TTC549 (cell line): ENCODE results near the gene GJC2.
"Not testable (repeated sequence)": the region's sequence is repeated elsewhere in the genome, so short reads cannot be mapped to it uniquely, and the experiment has no call there.

ENCODE experiments used
- FAIRE-seq: peaks from 2 replicates; lab custom pipeline; 2012; peaks lifted over from hg19 to GRCh38; lab: Jason Lieb, UNC

GJC2 gene

GRCh38 chr1:228173528-228174481, 24.1 kb downstream of the GJC2 start:
- FAIRE-seq: not testable (repeated sequence)

DNA sequence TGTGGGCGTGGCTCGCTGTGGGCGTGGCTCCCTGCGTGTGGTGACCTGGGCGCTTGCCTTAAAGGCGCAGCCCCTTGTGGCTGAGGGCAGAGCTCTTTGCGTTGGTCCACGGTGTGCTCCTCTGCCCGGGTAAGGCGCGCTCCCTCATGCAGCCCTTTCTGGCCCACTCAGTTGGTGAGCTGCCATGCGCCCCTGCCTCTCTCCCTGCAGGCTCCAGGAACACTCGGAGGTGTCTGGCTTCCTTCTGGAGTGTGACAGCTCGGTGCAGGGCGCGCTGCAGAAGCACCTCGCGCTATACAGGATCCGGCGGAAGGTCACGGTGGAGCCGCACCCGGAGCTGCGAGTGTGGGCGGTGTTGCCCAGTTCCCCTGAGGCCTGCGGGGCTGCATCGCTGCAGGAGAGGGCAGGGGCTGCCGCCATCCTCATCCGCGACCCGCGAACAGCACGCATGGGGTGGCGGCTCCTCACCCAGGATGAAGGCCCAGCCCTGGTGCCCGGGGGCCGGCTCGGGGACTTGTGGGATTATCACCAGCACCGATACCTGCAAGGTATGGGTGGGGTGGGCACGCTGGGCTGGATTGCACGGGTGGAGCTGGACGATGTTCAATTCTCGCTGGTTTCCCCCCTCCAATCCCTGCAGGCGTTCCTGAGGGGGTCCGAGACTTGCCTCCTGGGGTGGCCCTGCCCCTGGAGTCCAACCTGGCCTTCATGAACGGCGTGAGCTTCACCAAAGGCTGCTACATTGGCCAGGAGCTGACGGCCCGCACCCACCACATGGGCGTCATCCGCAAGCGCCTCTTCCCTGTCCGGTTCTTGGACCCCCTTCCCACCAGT, 25.0 kb downstream of the GJC2 start:
- FAIRE-seq: no peak

DNA sequence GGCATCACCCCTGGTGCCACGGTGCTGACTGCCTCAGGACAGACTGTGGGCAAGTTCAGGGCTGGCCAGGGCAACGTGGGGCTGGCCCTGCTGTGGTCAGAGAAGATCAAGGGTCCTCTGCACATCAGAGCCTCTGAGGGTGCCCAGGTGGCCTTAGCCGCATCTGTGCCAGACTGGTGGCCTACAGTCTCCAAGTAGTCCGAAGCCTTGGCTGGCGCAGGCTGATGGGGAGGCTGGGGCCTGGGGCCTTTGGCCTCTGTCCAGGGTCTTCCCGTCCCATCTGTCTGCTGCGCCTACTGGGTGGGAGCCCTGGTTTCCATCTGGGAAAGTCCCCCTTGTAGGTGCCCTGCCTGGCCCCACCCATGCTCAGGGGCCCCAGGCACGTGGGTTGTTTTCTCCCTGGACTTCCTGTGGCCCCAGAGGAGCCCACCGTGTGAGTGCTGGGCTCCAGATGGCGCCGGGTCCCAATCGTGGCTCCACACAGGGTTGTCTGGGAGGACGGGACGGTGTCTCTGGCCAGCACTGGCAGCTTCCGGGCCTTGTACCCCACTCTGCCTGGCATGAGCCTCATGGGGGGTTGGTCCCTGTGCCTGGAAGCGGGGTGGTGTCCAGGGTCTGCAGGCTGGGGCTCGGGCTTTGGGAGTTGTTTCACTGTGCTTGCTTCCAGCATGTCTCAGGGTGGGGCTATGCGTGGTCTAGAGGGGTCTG, 25.7 kb downstream of the GJC2 start:
- no peak for FAIRE-seq

DNA sequence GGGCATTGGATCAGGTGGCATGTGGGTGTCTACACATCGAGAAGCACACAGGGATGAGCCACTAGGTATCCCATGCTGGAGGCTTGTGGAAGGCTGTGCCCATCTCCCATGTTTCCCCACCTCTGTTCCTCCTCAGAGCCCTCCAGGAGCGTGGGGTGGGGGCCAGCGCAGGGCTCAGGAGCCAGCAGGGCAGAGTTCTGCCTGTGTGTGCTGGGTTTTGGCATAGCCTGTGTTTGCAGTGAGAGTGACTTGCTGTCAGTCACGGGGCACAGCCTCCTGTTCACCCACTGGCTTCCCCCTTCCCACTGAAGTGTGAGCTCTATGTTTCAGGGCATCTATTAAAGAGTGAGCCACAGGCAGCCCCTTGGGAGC, 26.3 kb downstream of the GJC2 start:
- no peak for FAIRE-seq

GRCh38 chr1:228176461-228177182, 26.9 kb downstream of the GJC2 start:
- no peak for FAIRE-seq

DNA sequence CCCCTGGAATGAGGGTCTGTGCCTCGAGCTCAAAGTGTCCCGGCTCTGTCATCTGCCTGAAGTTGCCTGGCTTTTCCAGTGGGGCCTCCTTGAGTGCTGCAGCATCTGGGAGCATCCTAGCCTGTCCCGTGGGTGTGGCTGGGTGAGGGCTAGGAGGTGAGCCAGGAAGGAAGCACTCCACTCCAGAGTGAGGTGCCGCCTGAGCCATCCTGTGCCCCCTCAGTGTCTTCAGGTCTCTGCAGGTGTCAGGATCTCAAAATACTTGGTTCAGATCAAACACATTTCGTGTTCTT, 27.4 kb downstream of the GJC2 start:
- no peak for FAIRE-seq

DNA sequence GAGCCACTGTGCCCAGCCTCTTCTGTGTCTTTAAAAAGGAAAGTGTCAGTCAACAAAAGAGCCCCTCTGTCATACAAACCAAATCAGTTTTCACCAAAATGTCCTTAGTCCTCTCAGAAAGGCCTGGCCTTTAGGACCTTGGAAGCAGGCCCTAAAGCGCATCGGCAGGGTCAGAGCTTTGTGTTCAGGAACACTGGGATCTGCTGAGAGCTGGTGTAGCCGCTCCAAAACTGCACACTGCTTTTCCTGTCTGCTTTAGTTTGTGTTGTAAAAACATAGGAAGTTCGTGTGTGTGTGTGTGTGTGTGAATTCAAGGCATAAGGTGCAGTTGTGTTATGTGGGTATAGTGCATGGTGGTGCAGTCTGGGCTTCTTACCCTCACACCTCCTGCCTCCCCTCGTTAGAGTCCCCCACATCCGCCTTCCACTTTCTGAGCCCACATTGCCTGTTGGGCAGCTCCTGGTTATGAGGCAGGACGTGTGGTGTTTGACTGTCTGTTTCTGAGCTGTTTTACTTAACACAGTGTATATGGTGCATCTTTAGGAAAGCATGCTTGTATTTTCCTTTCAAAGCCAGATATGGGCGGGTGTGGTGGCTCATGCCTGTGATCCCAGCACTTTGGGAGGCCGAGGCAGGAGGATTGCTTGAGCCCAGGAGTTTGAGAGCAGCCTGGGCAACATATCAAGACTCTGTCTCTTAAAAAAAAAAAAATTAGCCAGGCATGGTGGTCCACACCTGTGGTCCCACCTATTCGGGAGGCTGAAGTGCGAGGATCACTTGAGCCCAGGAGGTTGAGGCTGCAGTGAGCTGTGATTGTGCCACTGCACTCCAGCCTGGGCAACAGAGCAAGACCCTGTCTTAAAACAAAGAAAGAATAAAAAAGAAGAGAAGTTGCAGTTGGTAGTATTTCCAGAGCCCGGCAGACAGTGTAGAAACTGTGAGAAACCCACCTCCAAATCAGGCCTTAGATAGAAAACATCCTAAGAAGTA, 28.3 kb downstream of the GJC2 start:
- FAIRE-seq: no peak

DNA sequence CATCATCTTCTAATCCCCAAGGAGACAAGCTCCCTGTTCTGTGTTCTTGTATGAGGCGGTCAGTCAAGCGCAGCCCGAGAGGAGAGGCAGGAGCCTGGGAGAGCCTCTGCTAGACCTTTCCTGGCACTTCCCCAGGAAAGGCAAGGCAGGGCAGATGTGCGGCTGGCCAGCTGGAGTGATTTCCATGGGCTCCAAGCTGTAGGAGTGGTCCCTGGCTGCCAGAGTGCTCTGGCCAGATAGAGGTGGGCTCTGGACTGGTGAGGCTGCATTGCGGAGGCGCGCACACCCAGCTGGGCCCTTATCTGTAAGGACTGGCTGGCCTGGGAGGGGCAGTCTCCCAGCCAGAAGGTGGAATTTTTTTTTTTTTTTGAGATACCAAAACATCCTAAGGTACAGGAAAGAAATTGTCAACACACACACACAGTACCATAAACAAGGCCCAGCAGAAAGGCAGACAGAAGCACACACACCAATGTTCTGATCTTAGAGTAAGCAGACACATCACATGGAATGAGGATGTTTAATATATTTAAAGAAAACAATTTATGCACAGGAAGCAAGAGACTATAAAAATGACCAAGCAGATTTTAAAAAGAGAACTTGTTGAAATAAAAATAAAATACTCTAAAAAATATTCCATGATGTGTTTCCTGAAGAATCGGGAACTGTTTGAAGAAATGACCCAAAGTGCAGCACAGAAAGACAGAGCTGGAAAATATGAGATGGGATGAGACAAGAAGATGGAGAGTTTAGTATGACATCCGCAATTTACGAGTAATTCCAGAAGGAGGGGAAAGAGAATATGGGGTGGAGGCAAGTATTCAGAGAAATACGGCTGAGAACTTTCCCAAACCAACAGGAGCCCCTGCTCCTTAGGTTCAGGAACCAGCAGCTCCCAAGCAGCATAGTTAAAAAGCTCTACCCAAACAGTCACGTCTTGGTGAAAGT, 29.3 kb downstream of the GJC2 start:
- FAIRE-seq: no peak

GRCh38 chr1:228180271-228180958, 30.7 kb downstream of the GJC2 start:
- FAIRE-seq: peak; percentile 37

- FAIRE-seq: no peak
Measured at GRCh38 chr1:228180959-228181644, 31.4 kb downstream of the GJC2 start.

- FAIRE-seq: no peak
Measured at GRCh38 chr1:228181645-228182034, 31.9 kb downstream of the GJC2 start.

- FAIRE-seq: no peak
Measured at GRCh38 chr1:228182296-228183030, 32.7 kb downstream of the GJC2 start.

DNA sequence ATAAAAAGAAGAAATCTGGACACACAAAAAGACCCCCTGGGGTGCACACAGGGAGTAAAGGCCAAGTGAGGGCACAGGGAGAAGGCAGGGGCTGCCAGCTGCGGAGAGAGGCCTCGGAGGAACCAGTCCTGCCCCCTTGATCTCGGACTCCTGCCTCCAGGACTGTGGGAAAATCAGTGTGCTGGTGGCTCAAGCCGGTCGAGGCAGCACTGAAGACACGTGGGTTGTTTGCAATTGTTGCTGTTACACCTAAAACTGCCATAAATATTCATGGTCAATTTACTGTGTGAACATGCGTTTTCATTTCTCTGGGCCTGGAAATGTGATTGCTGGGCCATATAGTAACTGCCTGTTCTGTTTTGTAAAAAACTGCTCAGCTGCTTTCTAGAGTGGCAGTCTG, 34.4 kb downstream of the GJC2 start:
- no peak for FAIRE-seq

GRCh38 chr1:228185641-228185965, 35.9 kb downstream of the GJC2 start:
- no peak for FAIRE-seq

DNA sequence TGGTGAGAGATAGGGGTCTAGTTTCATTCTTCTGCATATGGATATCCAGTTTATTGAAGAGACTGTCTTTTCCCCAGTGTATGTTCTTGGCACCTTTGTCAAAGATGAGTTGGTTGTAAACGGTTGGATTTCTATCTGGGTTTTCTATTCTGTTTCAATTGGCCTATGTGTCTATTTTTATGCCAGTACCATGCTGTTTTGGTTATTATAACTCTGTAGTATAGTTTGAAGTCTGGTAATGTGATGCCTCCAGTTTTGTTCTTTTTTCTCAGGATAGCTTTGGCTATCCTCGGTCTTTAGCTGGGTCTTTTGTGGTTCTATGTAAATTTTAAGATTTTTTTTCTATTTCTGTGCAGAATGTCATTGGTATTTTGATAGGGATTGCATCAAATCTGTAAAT, 38.5 kb downstream of the GJC2 start:
- peak; percentile 36 for FAIRE-seq

GRCh38 chr1:228190182-228190581, 40.5 kb downstream of the GJC2 start:
- no peak for FAIRE-seq

DNA sequence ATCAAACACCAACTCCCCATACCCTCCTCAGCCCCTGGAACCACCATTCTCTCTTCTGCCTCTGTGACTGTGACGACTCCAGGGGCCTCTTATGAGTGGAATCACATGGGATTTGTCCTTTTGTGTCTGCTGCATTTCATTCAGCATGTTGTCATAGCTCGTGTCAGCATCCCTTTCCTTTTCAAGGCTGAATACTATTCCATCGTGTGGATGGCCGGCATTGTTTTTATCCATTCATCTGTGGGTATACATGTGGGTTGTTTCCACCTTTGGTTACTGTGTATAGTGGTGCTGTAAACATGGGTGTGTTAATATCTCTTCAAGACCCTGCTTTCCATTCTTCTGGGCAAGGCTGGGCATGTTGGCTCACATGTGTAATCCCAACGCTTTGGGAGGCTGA, 41.0 kb downstream of the GJC2 start:
- no peak for FAIRE-seq

DNA sequence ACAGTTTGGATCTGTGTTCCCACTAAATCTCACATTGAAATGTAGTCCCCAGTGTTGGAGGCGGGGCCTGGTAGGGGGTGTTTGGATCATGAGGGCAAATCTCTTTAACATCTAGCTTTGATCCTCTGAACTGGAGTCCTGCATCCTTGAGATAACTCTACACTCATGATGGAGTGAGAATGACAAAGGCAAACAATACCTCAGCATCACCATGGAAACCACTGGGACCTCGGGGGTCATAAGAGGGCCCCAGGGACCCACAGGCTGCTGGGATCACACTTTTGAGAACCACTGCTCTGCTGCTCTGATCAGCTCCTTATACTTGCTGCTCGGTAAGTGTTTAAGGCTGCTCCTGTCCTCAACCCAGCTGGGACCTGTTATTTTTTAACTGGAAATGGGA, 44.7 kb downstream of the GJC2 start:
- no peak for FAIRE-seq
